GM12873 (cell line): ENCODE measurements around the gene AK8.

Experiments
- TF ChIP-seq, protein P1 (sequence below): IDR thresholded peaks from 2 replicates; pipeline ENCODE4 v1.5.1; 2012; ENCODE audit warnings: low read depth, mild to moderate bottlenecking, moderate library complexity, low read length, control low read depth; ENCODE audit not compliant: insufficient read depth; ENCODE audit errors: missing control alignments

Gene AK8

GRCh38 chr9:132854832-132855231 lies 23.3 kb downstream of the AK8 start:
- TF ChIP-seq, protein P1, sequence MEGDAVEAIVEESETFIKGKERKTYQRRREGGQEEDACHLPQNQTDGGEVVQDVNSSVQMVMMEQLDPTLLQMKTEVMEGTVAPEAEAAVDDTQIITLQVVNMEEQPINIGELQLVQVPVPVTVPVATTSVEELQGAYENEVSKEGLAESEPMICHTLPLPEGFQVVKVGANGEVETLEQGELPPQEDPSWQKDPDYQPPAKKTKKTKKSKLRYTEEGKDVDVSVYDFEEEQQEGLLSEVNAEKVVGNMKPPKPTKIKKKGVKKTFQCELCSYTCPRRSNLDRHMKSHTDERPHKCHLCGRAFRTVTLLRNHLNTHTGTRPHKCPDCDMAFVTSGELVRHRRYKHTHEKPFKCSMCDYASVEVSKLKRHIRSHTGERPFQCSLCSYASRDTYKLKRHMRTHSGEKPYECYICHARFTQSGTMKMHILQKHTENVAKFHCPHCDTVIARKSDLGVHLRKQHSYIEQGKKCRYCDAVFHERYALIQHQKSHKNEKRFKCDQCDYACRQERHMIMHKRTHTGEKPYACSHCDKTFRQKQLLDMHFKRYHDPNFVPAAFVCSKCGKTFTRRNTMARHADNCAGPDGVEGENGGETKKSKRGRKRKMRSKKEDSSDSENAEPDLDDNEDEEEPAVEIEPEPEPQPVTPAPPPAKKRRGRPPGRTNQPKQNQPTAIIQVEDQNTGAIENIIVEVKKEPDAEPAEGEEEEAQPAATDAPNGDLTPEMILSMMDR = no peak

DNA sequence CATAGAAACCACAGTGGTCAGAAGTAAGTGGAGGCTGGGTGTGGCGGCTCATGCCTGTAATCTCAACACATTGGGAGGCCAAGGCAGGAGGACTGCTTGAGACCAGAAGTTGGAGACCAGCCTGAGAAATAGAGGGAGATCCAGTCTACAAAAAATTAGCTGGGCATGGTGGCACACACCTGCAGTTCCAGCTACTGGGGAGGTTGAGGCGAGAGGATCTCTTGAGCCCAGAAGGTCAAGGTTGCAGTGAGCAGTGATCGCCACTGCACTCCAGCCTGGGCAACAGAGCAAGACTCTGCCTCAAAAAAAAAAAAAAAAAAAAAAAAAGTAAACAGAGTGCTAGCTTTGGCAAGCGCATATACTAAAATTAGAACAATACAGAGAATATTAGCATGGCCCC lies 24.6 kb downstream of the AK8 start:
- TF ChIP-seq, protein P1 = no peak

GRCh38 chr9:132849185-132849706 lies 28.8 kb downstream of the AK8 start:
- TF ChIP-seq, protein P1 = no peak

DNA sequence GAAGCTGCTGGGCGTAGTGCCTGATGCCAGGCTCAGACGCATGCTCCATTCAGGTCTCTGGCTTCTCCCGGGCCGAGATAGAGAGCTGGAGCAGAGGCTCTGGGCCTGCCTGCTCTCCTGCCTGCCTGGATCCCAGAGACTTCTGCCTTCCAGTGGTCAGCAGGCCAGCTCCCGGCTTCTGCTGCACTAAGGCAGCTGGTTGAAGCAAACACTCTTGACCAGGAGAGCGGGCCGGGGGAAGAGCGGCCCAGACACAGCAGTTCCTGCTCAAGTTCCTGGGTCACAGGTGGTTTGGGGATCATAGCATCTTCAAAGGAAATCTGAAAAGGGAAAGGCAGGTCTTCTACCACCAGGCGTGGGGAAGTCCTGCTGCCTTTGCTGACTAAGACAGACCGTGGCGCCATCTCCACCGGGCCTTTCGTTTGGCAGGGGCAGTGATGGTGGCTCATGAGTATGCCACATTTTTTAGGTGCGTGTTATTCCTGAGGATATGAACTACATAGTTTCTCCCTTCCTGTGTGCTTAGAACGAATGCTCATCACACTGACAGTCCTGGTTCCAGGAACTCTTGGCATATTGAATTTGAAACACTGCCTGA lies 31.1 kb downstream of the AK8 start:
- TF ChIP-seq, protein P1 = no peak

DNA sequence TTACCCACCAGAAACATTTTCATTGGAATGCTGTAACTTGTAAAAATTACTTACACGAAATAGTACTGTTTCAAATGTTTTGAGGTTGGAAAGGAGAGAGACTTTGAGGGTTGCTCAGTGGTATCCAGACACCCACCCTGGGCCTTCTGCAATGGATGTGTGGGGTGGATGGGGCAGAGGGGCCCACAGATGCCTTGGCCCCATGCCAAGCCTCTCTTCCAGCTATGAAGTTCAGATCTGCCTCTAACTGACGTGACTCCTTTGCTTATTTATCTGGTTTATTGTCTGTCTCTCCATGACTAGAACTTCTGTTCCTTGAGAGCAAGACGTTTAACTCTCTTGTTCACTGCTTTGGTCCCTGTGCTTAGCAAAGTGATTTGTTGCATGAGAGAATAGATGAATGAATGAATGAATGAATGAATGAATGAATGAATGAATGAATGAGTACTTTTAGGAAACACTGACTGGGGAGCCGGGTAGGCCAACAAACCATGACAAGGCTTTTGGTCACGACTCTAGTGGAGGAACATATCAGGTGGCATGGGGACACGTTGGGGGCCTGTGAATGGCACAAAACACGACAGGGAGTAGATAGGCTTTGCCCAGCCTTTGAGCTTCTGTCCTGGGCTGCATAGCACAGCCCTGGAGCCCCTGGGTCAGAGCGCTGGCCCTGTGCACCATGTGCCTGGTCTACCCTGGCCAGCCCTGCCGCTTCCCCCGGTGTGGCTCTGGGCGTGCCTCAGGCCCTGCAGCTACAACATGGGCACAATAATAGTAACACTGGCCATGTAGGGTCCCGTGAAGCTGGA lies 31.8 kb downstream of the AK8 start:
- TF ChIP-seq, protein P1 = no peak

- TF ChIP-seq, protein P1 = no peak
Observed at GRCh38 chr9:132842124-132843044, 35.7 kb downstream of the AK8 start.

GRCh38 chr9:132840980-132841379 lies 37.1 kb downstream of the AK8 start:
- TF ChIP-seq, protein P1 = no peak
